ENCODE data around the gene PRPF4. TPM values are rescaled to one million over a fixed set of nuclear protein-coding genes. Genes with fewer than 3 reads are reported as not detected.
A peak's percentile ranks its signal among the peaks of the same experiment; 100 is the strongest.
"Not testable (repeated sequence)": the region's sequence is repeated elsewhere in the genome, so short reads cannot be mapped to it uniquely, and the experiment has no call there.

The PRPF4 gene
- total and polyA plus RNA-seq, 2 donors (not counting 3 experiments of a cell fraction or from before 2014, with no cell fraction given) = 12.9 to 25.8 TPM

GRCh38 chr9:113247640-113248039 is 27.8 kb upstream of the PRPF4 start:
- H3K9me1 ChIP-seq (replicated peaks; ENCODE audit: control insufficient read depth, extremely low read depth, insufficient read depth, low read length) = no peaks in the 10 kb centered on the region
- H3K36me3 ChIP-seq (ENCODE audit: control insufficient read depth in 2 of 2, extremely low read depth in 1 of 2, insufficient read depth in 2 of 2, low read length in 2 of 2) = no peaks in the 10 kb centered on the region
- no peak overlapping the region for H3K4me3 ChIP-seq (replicated peaks in 1 of 3; ENCODE audit: insufficient read depth in 1 of 3, low read depth in 1 of 3, low read length in 3 of 3)
- ChIA-PET POLR2A (no interaction called here), CTCF (no interaction called here)
- intact Hi-C loops (cut with micrococcal nuclease) (no loop called here), dilution Hi-C loops (cut with MboI; ENCODE audit: extremely low pct_ligation_motif_present, low sequenced_read_pairs) (no loop called here)
- no peaks in the 10 kb centered on the region for H3K4me1 ChIP-seq (ENCODE audit: control insufficient read depth, extremely low read depth, insufficient read depth, low read length)
- TF ChIP-seq FOS (IDR thresholded peaks at IDR 0.05; ENCODE audit: borderline replicate concordance, insufficient read depth, low read length) (no peak), GATA2 (IDR thresholded peaks at IDR 0.05; ENCODE audit: insufficient read depth, insufficient read length, low read depth, low read length) (no peak), POLR2AphosphoS5 (IDR thresholded peaks at IDR 0.05; ENCODE audit: insufficient read depth, low read depth, low read length) (no peak), EZH2 (IDR thresholded peaks at IDR 0.05; ENCODE audit: borderline replicate concordance, low read depth, low read length, severe bottlenecking) (no peak), CTCF (IDR thresholded peaks at IDR 0.05; ENCODE audit: extremely low read depth in 1 of 2, insufficient read depth in 1 of 2, low read depth in 1 of 2, low read length in 2 of 2) (no peak), POLR2A (IDR thresholded peaks at IDR 0.05; ENCODE audit: low read depth, low read length) (no peak), JUN (IDR thresholded peaks at IDR 0.05; ENCODE audit: borderline replicate concordance, insufficient read depth, insufficient read length, low read depth) (no peak), MYC (IDR thresholded peaks at IDR 0.05; ENCODE audit: low read depth, low read length) (no peak)
- TF ChIP-seq, protein P1, sequence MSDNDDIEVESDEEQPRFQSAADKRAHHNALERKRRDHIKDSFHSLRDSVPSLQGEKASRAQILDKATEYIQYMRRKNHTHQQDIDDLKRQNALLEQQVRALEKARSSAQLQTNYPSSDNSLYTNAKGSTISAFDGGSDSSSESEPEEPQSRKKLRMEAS (IDR thresholded peaks at IDR 0.05; ENCODE audit: insufficient read depth, insufficient read length) = no peak
- H3K9me3 ChIP-seq (replicated peaks; ENCODE audit: control insufficient read depth, insufficient read depth, low read length) = no peaks in the 10 kb centered on the region
- no peak for FAIRE-seq
- no peaks in the 10 kb centered on the region for H4K20me1 ChIP-seq (replicated peaks; ENCODE audit: control insufficient read depth, extremely low read depth, insufficient read depth, low read length)
- no peak overlapping the region for H3K27ac ChIP-seq (ENCODE audit: insufficient read depth, low read depth, low read length)
- no peak overlapping the region for H3K9ac ChIP-seq (replicated peaks; ENCODE audit: extremely low read depth, insufficient read depth, low read length)
- H3K4me2 ChIP-seq (ENCODE audit: insufficient read depth, low read length) = no peak overlapping the region
- H3K27me3 ChIP-seq (ENCODE audit: control insufficient read depth in 2 of 2, insufficient read depth in 2 of 2, low read length in 2 of 2) = no peaks in the 10 kb centered on the region
- no peak overlapping the region for H2AFZ ChIP-seq (ENCODE audit: low read depth, low read length)
- DNase-seq (ENCODE audit: low read depth, low spot score) = peak; percentile 15
- no TSS peak for BruUV-seq (replicated peaks)
- no peaks in the 10 kb centered on the region for H3K79me2 ChIP-seq (ENCODE audit: control insufficient read depth, insufficient read depth, low read length)

- H3K4me2 ChIP-seq (ENCODE audit: insufficient read depth, low read length); BruUV-seq (replicated peaks); H3K36me3 ChIP-seq (ENCODE audit: control insufficient read depth in 2 of 2, extremely low read depth in 1 of 2, insufficient read depth in 2 of 2, low read length in 2 of 2); H2AFZ ChIP-seq (ENCODE audit: low read depth, low read length); intact Hi-C loops (cut with micrococcal nuclease); H3K27me3 ChIP-seq (ENCODE audit: control insufficient read depth in 2 of 2, insufficient read depth in 2 of 2, low read length in 2 of 2); CTCF ChIA-PET; H3K79me2 ChIP-seq (ENCODE audit: control insufficient read depth, insufficient read depth, low read length); H4K20me1 ChIP-seq (replicated peaks; ENCODE audit: control insufficient read depth, extremely low read depth, insufficient read depth, low read length); H3K4me3 ChIP-seq (replicated peaks in 1 of 3; ENCODE audit: insufficient read depth in 1 of 3, low read depth in 1 of 3, low read length in 3 of 3); POLR2A ChIA-PET; DNase-seq (ENCODE audit: low read depth, low spot score); FAIRE-seq; H3K9me3 ChIP-seq (replicated peaks; ENCODE audit: control insufficient read depth, insufficient read depth, low read length); H3K4me1 ChIP-seq (ENCODE audit: control insufficient read depth, extremely low read depth, insufficient read depth, low read length); H3K9me1 ChIP-seq (replicated peaks; ENCODE audit: control insufficient read depth, extremely low read depth, insufficient read depth, low read length); H3K9ac ChIP-seq (replicated peaks; ENCODE audit: extremely low read depth, insufficient read depth, low read length); dilution Hi-C loops (cut with MboI; ENCODE audit: extremely low pct_ligation_motif_present, low sequenced_read_pairs); H3K27ac ChIP-seq (ENCODE audit: insufficient read depth, low read depth, low read length): not testable (repeated sequence)
These were observed 25.8 kb upstream of the PRPF4 start for GRCh38 chr9:113249661-113250060.

Data from endothelial cell of umbilical vein (primary cell).